K562 (cell line): ENCODE results near the gene TMEM135.

Source experiments
- BDP1 ChIP-seq: IDR thresholded peaks from 3 replicates; pipeline ENCODE4 v1.6.1; 2011; ENCODE audit not compliant: insufficient read length, insufficient read depth
- FOS ChIP-seq: IDR thresholded peaks from 3 replicates; pipeline ENCODE4 v1.6.1; 2011; ENCODE audit not compliant: insufficient read length; ENCODE audit errors: extremely low read depth
- POLR2A ChIP-seq: fragments of 450-650 bp; conservative IDR thresholded peaks from 2 replicates; pipeline ENCODE4 v1.6.1; 2016
- POLR2AphosphoS5 ChIP-seq: IDR thresholded peaks from 2 replicates; pipeline ENCODE4 v1.6.1; 2011; ENCODE audit warnings: mild to moderate bottlenecking, low read depth, low read length, moderate library complexity; ENCODE audit not compliant: control insufficient read depth, insufficient read depth
- PPARD ChIP-seq: fragments of 250-450 bp; sonication (Bioruptor Pico); IDR thresholded peaks from 2 replicates; pipeline ENCODE4 v1.8.0; 2022; ENCODE audit warnings: inconsistent platforms, mild to moderate bottlenecking, moderate library complexity
- RAD21 ChIP-seq, 2 experiments: fragments of 250-450 bp in 1 of 2; fragments of 450-650 bp in 1 of 2; sonication (Bioruptor Pico) in 1 of 2; formaldehyde crosslinking in 1 of 2; IDR thresholded peaks in 1 of 2; conservative IDR thresholded peaks in 1 of 2; 2 replicates each; pipeline versions ENCODE4 v1.4.0 to v1.8.0; 2020 to 2022; ENCODE audit warnings: mild to moderate bottlenecking in 2 of 2, moderate library complexity in 1 of 2
- REST ChIP-seq, 2 experiments: fragments of 450-650 bp; formaldehyde crosslinking in 1 of 2; IDR thresholded peaks; 2 replicates each; pipeline versions ENCODE4 v1.4.0 to v1.6.1; 2014 to 2020; ENCODE audit warnings: mild to moderate bottlenecking in 2 of 2, borderline replicate concordance in 1 of 2, low read depth in 1 of 2
- SMAD1 ChIP-seq: fragments of 150-350 bp; IDR thresholded peaks from 2 replicates; pipeline ENCODE4 v1.6.1; 2014; ENCODE audit warnings: low read length, low read depth; ENCODE audit not compliant: partially characterized antibody
- TRIM24 ChIP-seq, 2 experiments: fragments of 450-650 bp; IDR thresholded peaks; 2 replicates each; pipeline ENCODE4 v1.6.1; 2016
- ZBTB34 ChIP-seq: fragments of 250-450 bp; sonication (Bioruptor Pico); IDR thresholded peaks from 2 replicates; pipeline ENCODE4 v1.8.0; 2021; ENCODE audit warnings: mild to moderate bottlenecking, moderate library complexity
- ZNF639 ChIP-seq, 2 experiments: fragments of 200-800 bp in 1 of 2; sonication (Bioruptor generic) in 1 of 2; sonication (generic) in 1 of 2; formaldehyde crosslinking in 1 of 2; IDR thresholded peaks in 1 of 2; conservative IDR thresholded peaks in 1 of 2; 2 replicates each; pipeline versions ENCODE4 v1.5.0 to v1.6.1; 2016 to 2020; ENCODE audit warnings: missing compliant biosample characterization in 1 of 2, missing genetic modification characterization in 1 of 2, missing genetic modification reagents in 1 of 2
- ZNF655 ChIP-seq: fragments of 250-450 bp; sonication (Bioruptor Pico); IDR thresholded peaks from 2 replicates; pipeline ENCODE4 v1.5.0; 2021

GRCh38 chr11:87236368-87236767, 198.6 kb downstream of the TMEM135 start:
- TF ChIP-seq FOS (no peak), ZNF639 (CRISPR knock-in tag; conservative IDR thresholded peaks at IDR 0.05 in 1 of 2, IDR thresholded peaks at IDR 0.05 in 1 of 2) (no peak), ZBTB34 (CRISPR knock-in tag) (no peak), TRIM24 (IDR thresholded peaks at IDR 0.05) (no peak), PPARD (CRISPR knock-in tag) (no peak), BDP1 (no peak), ZNF655 (no peak), POLR2A (no peak), RAD21 (CRISPR knock-in tag; conservative IDR thresholded peaks at IDR 0.05 in 1 of 2, IDR thresholded peaks at IDR 0.05 in 1 of 2) (no peak), POLR2AphosphoS5 (no peak), SMAD1 (no peak), REST (IDR thresholded peaks at IDR 0.05; ENCODE audit: borderline replicate concordance) (no peak), REST (CRISPR knock-in tag; IDR thresholded peaks at IDR 0.05; ENCODE audit: low read depth) (no peak)
